Activated CD4-positive, alpha-beta T cell treated with anti-CD3 and anti-CD28 coated beads, Interleukin-2, amount 50 U/mL, for 24 hours (primary cell): Measurements from ENCODE around the gene CCDC9.

Experiments used
- DNase-seq, 2 donors: peaks; one replicate each; pipeline ENCODE4 v3.0.0-alpha.2; 2020; ENCODE audit warnings: low read depth in 1 of 2, low spot score in 1 of 2

The CCDC9 gene

DNA sequence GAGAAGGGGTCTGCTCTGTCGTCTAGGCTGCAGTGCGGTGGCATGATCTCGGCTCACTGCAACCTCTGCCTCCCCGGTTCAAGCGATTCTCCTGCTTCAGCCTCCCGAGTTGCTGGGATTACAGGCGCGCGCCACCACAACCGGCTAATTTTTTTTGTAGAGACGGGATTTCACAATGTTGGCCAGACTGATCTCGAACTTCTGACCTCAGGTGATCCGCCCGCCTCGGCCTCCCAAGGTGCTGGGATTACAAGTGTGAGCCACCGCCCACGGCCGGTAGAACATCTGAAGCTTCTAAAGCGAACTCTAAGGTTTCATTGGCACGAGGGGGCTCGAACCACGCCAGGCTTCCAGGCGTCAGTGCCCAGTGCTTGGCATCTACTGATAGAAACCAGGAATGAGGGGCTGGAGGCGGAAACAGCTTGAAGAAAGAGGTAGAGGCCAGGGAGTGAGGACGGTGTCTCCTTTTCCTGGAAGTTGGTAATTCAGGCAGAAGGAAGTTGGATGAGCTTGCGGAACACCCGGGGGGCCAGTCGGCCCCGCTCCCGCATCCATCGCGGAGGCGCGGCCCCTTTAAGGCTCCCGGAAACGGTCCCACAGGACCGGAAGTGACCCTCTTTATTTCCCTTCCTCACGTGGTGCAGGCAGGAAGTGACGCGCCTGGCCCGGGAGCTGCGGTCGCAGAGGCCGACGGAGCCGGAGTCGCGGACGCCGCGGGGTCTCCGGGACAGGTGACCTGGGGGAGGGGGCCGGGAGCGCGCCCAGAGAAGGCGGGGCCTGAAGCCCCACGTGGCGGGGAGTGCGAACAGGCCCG lies at the start of gene CCDC9:
Gene CCDC9, plus strand, starts transcription at position 647 of the 814 bp plus-strand sequence. CDS start 1,876 bp downstream, outside the sequence.
- DNase-seq, result peak; percentile 91 to 95

DNA sequence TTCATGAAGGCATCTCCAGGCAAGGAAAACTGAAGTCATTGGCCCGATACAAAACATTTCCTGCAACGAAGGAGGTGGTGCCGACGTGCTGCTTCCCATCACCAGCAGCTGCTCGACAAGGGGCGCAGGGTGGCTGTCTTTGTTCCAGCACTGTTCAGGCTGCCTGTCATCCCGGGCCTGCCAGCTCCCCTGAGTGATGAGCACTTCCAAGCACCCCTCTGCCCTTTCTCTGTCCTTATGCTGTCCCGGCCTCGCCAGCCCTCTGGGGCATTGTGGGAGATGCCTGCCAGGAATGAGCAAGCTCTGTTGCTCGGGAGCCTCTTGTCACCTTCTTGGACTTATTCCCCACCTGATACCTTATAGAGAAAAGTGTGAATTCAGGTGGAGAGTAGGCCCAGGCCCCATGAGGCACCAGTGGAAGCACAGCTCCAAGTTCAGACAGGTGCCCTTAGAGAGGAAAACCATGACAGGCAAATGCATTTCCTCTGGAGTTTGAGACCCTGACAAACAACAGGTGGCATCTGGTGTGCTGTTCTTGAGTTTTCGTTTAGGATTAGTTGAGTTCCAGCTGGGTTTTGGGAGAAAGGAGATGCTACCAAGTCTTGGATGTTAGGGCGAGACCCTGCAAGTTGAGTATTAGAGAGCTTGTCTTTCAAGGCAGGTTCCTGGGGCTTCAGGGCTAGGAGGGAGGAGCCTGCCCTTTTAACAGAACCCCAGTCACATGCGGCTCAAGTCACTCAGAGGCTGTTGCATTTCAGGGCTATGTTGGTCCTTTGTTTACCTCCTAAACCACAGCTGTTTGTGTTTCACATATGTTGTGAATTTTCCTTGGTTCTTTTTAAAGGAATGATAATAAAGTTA lies 46.8 kb upstream of the CCDC9 start:
- no peak for DNase-seq

DNA sequence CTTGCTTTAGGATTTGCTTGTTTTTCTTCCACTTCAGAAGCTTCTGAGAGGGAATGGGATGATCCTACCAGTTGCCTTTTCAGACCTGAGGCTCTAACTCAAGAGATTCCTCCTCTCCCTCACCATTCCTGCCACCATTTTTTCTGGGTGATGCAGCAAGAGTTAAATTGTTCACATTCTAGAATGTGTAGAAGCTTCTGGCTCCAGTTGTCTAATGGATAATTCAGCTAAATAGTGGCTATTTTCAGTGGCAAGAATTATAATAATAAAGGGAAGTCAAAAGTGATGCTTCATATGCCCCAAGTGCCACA lies 46.2 kb upstream of the CCDC9 start:
- DNase-seq, result no peak

DNA sequence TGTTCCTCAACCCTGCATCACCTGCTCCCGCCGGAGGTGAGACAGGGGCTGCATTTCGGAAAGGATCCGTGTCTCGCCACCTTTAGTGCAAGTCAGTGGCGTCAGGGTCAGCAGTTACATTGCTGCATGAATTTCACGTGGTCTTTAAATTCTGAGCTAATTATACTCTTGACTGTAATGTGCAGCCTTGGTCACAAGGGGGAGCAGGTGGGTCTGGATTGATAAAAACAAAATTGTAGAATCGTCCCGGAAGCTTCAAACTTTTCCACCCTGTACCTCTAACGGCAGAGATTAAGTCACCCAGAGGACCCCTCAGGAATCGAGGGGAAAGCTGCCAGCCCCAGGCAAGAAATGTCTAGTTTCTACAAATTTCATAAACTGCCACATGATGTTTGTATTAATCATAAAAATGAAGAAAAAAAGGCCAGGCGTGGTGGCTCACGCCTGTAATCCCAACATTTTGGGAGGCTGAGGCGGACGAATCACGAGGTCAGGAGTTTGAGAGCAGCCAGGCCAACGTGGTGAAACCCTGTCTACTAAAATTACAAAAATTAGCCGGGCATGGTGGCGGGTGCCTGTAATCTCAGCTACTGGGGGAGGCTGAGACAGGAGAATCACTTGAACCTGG lies 45.5 kb upstream of the CCDC9 start:
- DNase-seq, result peak; percentile 65 to 72

DNA sequence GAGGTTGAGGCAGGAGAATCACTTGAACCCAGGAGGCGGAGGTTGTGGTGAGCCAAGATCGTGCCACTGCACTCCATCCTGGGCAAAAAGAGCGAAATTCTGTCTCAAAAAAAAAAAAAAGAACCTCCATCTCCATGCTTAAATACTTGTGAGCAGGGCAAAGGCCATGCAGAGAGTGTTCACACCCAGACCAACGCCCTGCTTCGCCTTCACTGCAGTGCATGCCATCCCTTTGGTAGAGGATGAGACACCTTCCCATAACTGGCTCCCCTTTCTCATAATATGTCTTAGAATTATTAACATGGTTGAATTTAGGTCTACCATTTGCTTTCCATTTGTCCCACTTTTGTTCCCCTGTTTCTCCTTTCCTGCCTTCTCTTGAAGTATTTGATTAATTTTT lies 40.7 kb upstream of the CCDC9 start:
- no peak for DNase-seq

DNA sequence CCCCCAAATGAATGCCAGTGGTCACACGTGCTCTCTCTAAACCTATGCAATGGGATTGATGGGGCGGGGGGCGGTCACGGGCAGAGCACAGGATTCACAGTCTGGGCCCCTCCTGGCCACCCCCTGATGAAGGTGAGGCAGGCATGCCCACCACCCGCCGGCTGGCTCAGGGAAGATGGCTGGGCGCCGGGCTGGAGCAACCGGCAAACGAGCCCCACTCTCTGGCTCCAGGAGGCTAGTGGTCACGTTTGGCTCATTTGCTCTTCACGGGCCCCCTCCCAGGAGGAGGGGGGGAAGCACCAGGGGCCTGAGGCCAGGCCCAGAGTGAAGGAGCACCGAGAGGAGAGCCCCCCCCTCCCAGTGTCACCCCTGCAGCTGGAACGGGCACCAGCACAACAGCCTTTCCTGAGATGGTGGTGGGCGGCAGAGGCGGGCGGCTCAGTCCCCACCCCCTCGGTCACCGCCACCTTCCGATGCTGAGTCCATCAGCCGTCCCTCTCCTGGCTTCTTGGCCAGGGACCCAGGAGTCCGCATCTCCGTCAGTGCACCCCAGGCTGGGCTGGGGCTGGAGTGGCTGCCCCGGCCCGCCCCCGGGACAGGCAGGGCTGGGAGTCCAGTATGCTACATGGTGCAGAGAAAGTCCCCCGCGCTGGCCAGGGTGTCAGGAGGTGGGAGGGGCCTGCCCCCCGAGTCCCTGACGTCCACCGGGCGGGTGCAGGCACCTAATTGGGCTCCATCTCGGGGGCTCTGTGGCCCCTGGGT lies 35.1 kb upstream of the CCDC9 start:
- DNase-seq, result no peak

DNA sequence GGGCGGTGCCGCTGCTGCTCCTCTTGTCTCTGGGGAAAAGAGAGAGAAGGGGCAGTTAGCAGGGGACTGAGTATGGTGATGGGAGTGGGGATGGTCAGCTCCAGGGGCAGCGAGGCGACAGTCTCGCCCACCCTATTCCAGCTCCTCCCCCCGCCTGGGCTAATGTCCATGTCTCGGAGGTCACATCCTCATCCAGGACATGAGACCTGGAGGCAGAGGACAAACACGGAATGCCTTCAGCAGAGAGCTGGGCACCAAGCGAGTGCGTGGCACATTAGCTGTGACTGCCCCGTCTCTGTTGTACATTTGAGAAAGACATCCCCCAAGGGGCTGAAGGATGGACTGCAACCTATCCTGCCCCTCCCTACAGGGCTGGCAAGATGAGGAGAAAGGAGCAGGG lies 34.4 kb upstream of the CCDC9 start:
- DNase-seq, result no peak

DNA sequence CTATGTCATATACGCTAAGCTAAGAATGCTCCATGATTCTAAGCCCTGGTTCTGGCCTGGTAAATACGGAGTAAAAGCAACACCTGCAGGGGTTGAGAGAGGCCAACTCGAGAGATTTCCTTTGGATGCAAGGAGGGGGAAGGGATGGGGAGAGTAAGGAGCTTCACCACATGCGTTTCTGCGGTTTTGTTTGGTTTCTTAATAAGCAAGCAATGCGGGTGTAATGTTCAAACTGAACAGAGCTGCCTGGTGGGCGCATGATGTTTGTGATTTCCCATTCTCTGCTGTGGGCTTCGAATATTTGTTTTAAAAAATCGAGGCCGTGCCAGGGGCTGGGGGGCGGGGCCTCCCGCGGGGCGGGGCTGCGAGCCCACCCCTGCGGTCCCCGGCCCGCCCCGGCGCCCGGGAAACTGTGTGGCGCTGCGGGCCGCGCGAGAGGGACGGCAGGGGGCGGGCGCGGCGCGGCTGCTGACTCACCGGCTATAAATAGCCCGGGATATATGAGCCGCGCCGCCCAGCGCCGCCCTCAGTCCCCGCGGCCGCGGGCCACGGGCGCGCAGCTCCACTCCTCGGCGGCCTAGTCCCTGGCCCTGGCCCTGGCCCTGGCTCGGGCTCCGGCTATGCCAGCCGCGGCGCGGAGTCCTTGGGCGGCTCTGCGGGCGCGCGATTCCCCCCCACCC lies 30.4 kb upstream of the CCDC9 start:
- peak; percentile 68 to 71 for DNase-seq

DNA sequence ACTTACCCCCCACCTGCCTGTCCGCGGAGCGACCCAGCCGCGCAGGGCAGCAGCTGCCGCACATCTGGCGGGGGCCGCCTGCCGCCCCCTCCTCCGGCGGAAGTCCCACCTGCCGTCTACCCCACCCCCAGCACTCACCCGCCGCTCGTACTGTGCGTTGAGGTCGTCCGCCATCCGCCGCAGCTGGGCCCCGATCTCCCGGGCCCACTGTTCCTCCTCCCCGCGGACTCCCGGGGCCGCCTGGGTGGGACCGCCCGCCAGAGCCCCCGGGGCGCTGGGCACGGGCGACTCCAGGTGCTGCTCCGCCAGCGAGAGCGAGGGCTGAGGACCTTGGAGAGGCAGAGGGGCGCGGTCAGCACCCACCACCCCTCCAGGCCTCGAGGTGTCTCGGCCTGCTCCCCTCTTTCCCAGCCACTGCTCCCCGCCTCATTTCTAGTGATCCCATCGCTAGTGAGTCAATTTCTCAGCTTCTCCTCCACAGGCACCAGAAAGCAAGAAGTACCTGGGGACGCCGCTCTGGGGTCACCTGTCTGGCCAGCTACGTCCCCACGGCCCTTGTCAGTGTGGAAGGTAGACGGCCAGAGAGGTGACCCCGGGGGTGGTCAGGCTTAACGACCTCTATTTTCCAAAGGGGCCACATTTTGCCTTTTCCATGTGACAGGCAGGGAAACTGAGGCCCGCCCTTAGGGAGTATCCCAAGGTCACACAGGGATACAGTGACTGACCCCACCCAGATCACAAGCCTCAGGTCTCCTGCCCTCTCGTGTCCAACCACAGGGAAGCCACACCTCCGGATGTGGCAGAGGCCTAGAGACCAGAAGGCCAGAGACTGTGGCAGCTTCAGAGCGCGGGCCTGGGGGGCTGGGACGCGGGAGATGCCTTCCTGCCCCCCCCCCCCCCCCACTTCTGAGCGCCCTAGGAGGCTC lies 29.6 kb upstream of the CCDC9 start:
- DNase-seq, result no peak

DNA sequence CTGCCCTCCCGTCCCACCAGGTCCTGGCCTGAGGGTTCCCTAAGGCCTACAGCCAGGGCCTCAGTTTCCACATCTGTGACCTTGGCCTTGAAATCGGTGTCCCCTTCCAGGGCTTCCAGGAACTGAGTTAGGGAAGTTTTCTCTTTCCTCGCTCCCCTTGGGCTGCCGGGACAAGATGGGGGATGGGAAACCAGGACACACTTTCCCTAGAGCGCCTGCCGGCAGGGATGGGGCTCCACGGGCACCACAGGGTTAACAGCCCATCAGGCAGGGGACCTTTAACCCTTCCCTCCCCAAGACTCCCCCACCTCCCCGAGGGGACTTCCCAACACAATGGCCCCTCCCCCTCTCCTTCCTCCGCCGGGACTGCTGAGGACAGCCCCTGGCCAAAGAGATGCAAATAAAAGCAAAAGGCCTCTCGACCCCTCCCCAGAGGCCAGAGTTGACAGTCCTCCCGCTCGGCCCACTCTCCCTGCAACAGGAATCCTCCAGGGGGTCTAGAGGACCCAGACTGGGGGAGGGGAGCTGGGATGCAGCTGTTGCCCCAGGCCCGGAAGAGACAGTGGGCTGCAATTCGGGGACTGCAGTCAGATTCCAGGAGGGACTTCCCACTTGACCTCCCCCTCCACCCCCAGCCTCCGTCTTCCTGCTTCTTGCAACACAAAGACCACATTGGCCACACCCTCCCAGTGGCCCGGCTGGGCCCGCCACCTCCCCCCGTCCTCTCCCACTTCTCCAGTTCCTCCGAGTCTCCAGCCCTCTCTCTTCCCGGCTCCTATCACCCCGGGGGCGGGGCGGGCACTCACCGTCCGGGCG lies 28.8 kb upstream of the CCDC9 start:
- no peak for DNase-seq

DNA sequence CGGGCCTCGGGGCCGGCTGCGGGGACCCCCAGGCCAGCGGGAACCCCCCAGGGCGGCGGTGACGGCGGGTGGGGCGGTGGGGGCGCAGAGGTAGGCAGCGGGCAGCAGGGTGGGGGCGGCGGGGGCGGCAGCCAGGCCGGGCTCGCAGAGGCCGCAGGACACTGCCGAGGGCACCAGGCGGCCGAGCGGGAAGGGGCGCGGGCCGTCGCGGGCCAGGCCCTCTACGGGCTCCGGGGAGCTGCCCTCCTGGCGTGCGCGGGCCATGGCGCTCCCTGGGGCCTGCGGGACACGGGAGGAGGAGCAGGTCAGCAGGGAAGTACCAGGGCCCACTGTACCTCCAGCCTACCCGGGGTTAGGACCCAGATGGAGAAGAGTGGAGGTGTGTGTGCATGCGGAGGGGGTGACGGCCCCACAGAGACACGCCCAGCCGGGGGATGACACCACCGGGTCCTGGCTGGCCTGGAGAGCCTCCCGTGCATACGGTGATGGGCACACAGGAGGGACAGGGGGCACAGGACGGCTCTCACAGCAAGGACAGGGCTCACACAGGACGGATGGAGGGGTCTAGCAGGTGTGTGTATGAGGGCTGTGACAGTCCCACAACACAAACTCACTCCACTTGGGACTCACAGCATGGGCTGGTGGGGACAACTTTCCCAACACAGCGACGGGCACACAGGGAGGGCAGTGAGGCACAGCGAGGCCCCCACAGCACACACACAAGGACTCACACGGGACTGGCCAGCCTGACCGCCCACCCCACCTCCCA lies 28.0 kb upstream of the CCDC9 start:
- no peak for DNase-seq

DNA sequence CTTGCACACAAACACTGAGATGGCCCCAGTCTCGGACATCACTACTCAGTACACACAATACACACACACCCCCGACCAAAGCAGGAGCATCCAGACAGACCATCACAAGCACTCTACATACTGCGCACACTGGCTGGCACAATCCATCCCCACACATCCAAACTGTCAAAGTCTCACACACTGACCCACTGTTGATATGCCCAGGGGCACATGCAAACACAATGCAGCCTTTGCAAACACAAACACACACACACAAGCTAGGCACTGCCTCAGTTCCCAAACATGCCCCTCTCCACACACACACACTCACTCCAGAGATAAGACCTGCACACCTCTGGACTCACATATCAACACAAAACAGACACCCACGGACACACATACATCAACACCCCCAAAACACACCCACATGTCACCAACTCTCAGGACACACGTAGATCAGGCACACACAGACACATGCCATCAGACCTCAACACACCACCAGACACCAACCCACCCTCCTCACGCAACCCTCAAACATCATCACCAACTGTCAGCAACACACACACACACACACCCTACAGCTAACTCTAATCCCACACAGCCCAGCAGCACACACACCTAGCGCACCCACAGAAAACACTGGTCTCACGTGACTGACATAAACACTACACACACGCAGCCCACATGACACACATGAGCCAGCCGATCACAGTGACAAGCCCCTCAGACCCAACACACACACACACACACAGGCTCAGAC lies 27.2 kb upstream of the CCDC9 start:
- DNase-seq, result no peak

DNA sequence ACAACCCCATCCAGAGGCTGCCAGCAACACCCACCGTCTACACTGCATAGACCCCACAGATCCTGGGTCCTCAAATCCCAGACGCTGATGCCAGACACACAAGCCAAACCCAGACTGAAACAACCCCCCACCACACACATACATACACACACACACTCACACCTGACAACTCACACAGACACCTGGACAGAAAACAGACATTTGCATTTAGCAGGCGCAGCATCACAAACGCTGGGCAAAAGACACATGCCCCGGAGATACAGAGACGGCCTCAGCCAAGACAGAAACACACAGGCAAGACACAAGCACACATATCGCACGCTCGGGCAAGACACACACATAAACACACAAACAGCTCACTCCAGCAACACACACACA lies 26.7 kb upstream of the CCDC9 start:
- no peak for DNase-seq

DNA sequence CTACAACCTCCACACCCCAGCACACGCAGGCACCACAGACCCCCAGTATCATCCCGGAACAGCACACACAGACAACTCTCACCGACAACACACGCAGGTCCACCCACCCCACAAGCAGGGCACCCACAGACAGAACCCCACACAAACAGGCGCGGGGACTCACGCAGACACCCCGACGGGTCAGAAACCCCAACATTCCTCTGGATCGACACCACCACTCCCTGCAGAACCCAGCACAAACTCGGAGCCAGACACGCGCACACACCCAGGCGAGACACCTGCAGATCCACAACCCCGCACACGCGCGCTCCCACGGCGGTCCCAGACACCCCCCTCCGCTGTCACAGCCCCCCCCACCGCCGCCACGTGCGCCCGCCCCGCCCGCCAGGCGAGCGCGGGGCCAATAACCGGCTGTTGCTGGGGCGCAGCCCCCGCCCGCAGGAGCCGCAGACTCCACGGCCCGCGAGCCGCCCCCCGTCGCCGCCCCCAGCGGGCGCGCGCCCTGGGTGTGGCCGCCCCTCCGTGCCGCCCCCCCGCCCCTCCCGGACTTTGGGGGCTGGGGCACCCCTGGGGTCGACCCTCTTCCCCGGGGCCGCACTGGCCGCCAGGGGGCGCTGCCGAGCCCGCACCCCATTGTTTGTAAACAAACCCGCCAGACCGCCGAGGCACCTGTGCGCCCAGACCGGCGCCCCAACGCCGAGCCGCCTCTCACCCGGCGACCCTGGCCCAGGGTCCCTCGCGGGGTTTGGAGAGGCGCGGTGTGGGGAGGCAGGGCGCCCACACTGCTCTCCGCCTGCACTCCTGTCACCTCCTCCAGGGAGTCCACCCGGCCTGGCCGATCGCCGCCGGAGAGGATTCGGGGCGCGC lies 26.0 kb upstream of the CCDC9 start:
- peak in 1 of 2 donors; percentile 54 for DNase-seq

DNA sequence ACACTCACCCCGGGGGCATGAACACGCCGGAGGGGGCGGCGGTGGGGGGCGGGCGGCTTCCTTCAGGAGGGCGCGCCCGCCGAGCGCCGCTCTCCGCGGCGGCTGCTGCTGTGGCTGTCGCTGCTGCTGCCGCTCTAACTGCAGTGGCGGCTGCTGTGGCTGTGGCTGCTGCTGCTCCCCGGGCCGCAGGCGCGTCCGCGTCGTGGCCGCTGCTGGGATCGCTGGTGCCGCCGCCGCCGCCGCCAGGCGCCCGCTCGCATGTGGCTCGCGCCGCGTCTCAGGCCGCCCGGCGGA lies 25.5 kb upstream of the CCDC9 start, which contains the start of gene BBC3:
Gene BBC3, minus strand, starts transcription at position 279 of the 294 bp plus-strand sequence. CDS start 2,768 bp downstream, outside the sequence.
- DNase-seq, result no peak
